Ishikawa (cell line): ENCODE measurements around the gene PCLO.

ENCODE experiments used
- EP300 ChIP-seq: IDR thresholded peaks from 2 replicates; pipeline ENCODE4 v1.6.1; 2012; ENCODE audit warnings: borderline replicate concordance
- FOXM1 ChIP-seq: IDR thresholded peaks from 2 replicates; pipeline ENCODE4 v1.6.1; 2012; ENCODE audit warnings: low read depth, borderline replicate concordance
- TEAD4 ChIP-seq: IDR thresholded peaks from 2 replicates; pipeline ENCODE4 v1.6.1; 2012
- USF1 ChIP-seq: IDR thresholded peaks from 2 replicates; pipeline ENCODE4 v1.6.1; 2012
- YY1 ChIP-seq: IDR thresholded peaks from 2 replicates; pipeline ENCODE4 v1.6.1; 2012; ENCODE audit warnings: low read depth

GRCh38 chr7:83011954-83012353 is 150.7 kb downstream of the PCLO start:
- no peak for TF ChIP-seq EP300
- no peak for TF ChIP-seq TEAD4
- TF ChIP-seq USF1 = no peak
- TF ChIP-seq YY1 = no peak
- TF ChIP-seq FOXM1 = no peak
